K562 (cell line): ENCODE data around the gene SGSH. TPM values are rescaled to one million over a fixed set of nuclear protein-coding genes. Genes with fewer than 3 reads are reported as not detected.
A peak's percentile ranks its signal among the peaks of the same experiment; 100 is the strongest.

Experiments used
- CGGBP1 ChIP-seq: fragments of 250-450 bp; sonication (Bioruptor Pico); IDR thresholded peaks from 2 replicates; pipeline ENCODE4 v1.9.0; 2021; ENCODE audit warnings: mild to moderate bottlenecking
- ESRRB ChIP-seq: fragments of 250-450 bp; sonication (Bioruptor Pico); IDR thresholded peaks from 2 replicates; pipeline ENCODE4 v1.5.0; 2020; ENCODE audit warnings: mild to moderate bottlenecking, moderate library complexity, borderline replicate concordance
- FOS ChIP-seq: IDR thresholded peaks from 3 replicates; pipeline ENCODE4 v1.6.1; 2011; ENCODE audit not compliant: insufficient read length; ENCODE audit errors: extremely low read depth
- FOXK2 ChIP-seq, 2 experiments: fragments of 450-650 bp; IDR thresholded peaks in 1 of 2; conservative IDR thresholded peaks in 1 of 2; 2 replicates each; pipeline ENCODE4 v1.6.1; 2016; ENCODE audit warnings: low read depth in 2 of 2, mild to moderate bottlenecking in 1 of 2
- ID3 ChIP-seq, 2 experiments: fragments of 250-450 bp in 1 of 2; fragments of 450-650 bp in 1 of 2; sonication (Bioruptor Pico) in 1 of 2; IDR thresholded peaks; 2 replicates each; pipeline versions ENCODE4 v1.6.1 to v1.8.0; 2016 to 2021; ENCODE audit warnings: mild to moderate bottlenecking in 2 of 2, moderate library complexity in 2 of 2, missing compliant biosample characterization in 1 of 2, missing genetic modification characterization in 1 of 2
- LCOR ChIP-seq: sonication (generic); formaldehyde crosslinking; IDR thresholded peaks from 2 replicates; pipeline ENCODE4 v1.8.0; 2022; ENCODE audit warnings: mild to moderate bottlenecking, missing genetic modification reagents
- MYC ChIP-seq, 2 experiments: fragments of 250-450 bp in 1 of 2; sonication (Bioruptor Pico) in 1 of 2; IDR thresholded peaks; 2 replicates each; pipeline versions ENCODE4 v1.5.1 to v1.6.1; 2012 to 2021; ENCODE audit warnings: low read depth in 2 of 2, borderline replicate concordance in 1 of 2, improper control_type of control experiment in 1 of 2, low read length in 1 of 2, mild to moderate bottlenecking in 1 of 2, moderate library complexity in 1 of 2
- NR1H2 ChIP-seq: sonication (generic); formaldehyde crosslinking; IDR thresholded peaks from 2 replicates; pipeline ENCODE4 v1.4.0; 2020; ENCODE audit warnings: mild to moderate bottlenecking, missing genetic modification reagents
- NRF1 ChIP-seq, 2 experiments: fragments of 450-650 bp; IDR thresholded peaks in 1 of 2; conservative IDR thresholded peaks in 1 of 2; 2 replicates each; pipeline ENCODE4 v1.6.1; 2014; ENCODE audit warnings: mild to moderate bottlenecking in 2 of 2
- PBX2 ChIP-seq, 2 experiments: IDR thresholded peaks in 1 of 2; conservative IDR thresholded peaks in 1 of 2; 2 replicates each; pipeline ENCODE4 v1.6.1; 2016; ENCODE audit warnings: low read depth in 2 of 2, mild to moderate bottlenecking in 1 of 2, missing compliant biosample characterization in 1 of 2, missing genetic modification characterization in 1 of 2, moderate library complexity in 1 of 2
- PCBP2 ChIP-seq: fragments of 200-400 bp; formaldehyde crosslinking; IDR thresholded peaks from 2 replicates; pipeline ENCODE4 v1.6.1; 2018; ENCODE audit warnings: low read length, low read depth, mild to moderate bottlenecking, moderate library complexity; ENCODE audit not compliant: poor library complexity, severe bottlenecking
- PHB ChIP-seq: fragments of 250-450 bp; sonication (Bioruptor Pico); IDR thresholded peaks from 2 replicates; pipeline ENCODE4 v1.5.0; 2021
- SMC3 ChIP-seq: conservative IDR thresholded peaks from 2 replicates; pipeline ENCODE4 v1.6.1; 2011; ENCODE audit warnings: low read depth, low read length, improper control_type of control experiment; ENCODE audit not compliant: insufficient read depth
- TAF7 ChIP-seq: fragments of 450-650 bp; IDR thresholded peaks from 2 replicates; pipeline ENCODE4 v1.6.1; 2016; ENCODE audit warnings: missing genetic modification characterization, missing compliant biosample characterization
- ZMIZ1 ChIP-seq, 2 experiments: fragments of 150-350 bp in 1 of 2; IDR thresholded peaks; 2 replicates each; pipeline ENCODE4 v1.6.1; 2012 to 2016; ENCODE audit warnings: low read depth in 2 of 2, low read length in 2 of 2, mild to moderate bottlenecking in 1 of 2, moderate library complexity in 1 of 2
- ZNF124 ChIP-seq: sonication (generic); formaldehyde crosslinking; IDR thresholded peaks from 2 replicates; pipeline ENCODE4 v1.8.1; 2022; ENCODE audit warnings: missing genetic modification reagents
- ZNF280B ChIP-seq: fragments of 250-450 bp; sonication (Bioruptor Pico); IDR thresholded peaks from 2 replicates; pipeline ENCODE4 v1.5.1; 2021; ENCODE audit warnings: mild to moderate bottlenecking
- ZNF324 ChIP-seq: fragments of 250-450 bp; sonication (Bioruptor Pico); IDR thresholded peaks from 2 replicates; pipeline ENCODE4 v1.4.0; 2020; ENCODE audit warnings: mild to moderate bottlenecking
- polyA plus RNA-seq, 8 experiments: library from polyadenylated mRNA; depleted of rRNA in 4 of 8; stranded (reverse) in 5 of 8; unstranded in 3 of 8; fragments of >200 nt; fragmentation: Nextera tagmentation in 2 of 8; fragmentation: Illumina TruSeq in 1 of 8; extraction: Ambion mirVana in 2 of 8; extraction: Trizol in 1 of 8; gene quantifications; 2 replicates each; pipeline versions ENCODE4 v1.2.1 to v1.2.3, GENCODE V29; 2011 to 2014; ENCODE audit warnings: inconsistent platforms in 1 of 8, missing spikeins in 1 of 8
- total RNA-seq, 7 experiments: library from RNA; depleted of rRNA in 6 of 7; stranded (reverse); fragments of >200 nt in 6 of 7; fragmentation: Illumina TruSeq in 2 of 7; extraction: Trizol in 2 of 7; gene quantifications; 2 replicates each; pipeline versions ENCODE4 v1.2.1 to v1.2.3, GENCODE V29; 2011 to 2021; ENCODE audit warnings: low replicate concordance in 1 of 7

SGSH gene
- total and polyA plus RNA-seq, 9 of the 15 experiments (the other 6 are each of a cell fraction or from before 2014, with no cell fraction given), result 0.25 to 15.7 (median 4.9) TPM

- no peak for TF ChIP-seq NR1H2 (CRISPR knock-in tag)
- no peak for TF ChIP-seq PHB
- TF ChIP-seq ZNF124 (CRISPR knock-in tag), result no peak
- no peak for TF ChIP-seq SMC3
- TF ChIP-seq TAF7 (tag), result no peak
- no peak for TF ChIP-seq NRF1 (conservative IDR thresholded peaks at IDR 0.05 in 1 of 2, IDR thresholded peaks at IDR 0.05 in 1 of 2)
- no peak for TF ChIP-seq ZNF280B
- TF ChIP-seq ZNF324 (CRISPR knock-in tag), result no peak
- no peak for TF ChIP-seq MYC (IDR thresholded peaks at IDR 0.05; ENCODE audit: low read depth, low read length)
- peak; percentile 50; the same call in 1 of the 2 replicates for TF ChIP-seq MYC (CRISPR knock-in tag; IDR thresholded peaks at IDR 0.05; ENCODE audit: borderline replicate concordance, low read depth)
- no peak for TF ChIP-seq PCBP2
- no peak for TF ChIP-seq ID3 (CRISPR knock-in tag; IDR thresholded peaks at IDR 0.05)
- no peak for TF ChIP-seq ID3 (tag; IDR thresholded peaks at IDR 0.05)
- no peak; a peak in 1 of 4 replicates for TF ChIP-seq FOXK2 (conservative IDR thresholded peaks at IDR 0.05 in 1 of 2, IDR thresholded peaks at IDR 0.05 in 1 of 2; ENCODE audit: low read depth in 2 of 2)
- TF ChIP-seq CGGBP1 (CRISPR knock-in tag), result no peak
- no peak for TF ChIP-seq ZMIZ1 (IDR thresholded peaks at IDR 0.05; ENCODE audit: low read depth in 2 of 2, low read length in 2 of 2)
- no peak for TF ChIP-seq FOS
- TF ChIP-seq PBX2 (CRISPR knock-in tag; IDR thresholded peaks at IDR 0.05; ENCODE audit: low read depth), result no peak
- no peak for TF ChIP-seq PBX2 (tag; conservative IDR thresholded peaks at IDR 0.05; ENCODE audit: low read depth)
- no peak for TF ChIP-seq LCOR (CRISPR knock-in tag)
- TF ChIP-seq ESRRB (CRISPR knock-in tag), result no peak
Measured at GRCh38 chr17:80219763-80220053, 425 bp downstream of the SGSH start (continued).
